ENCODE measurements around the gene SBK2. TPM values are rescaled to one million over a fixed set of nuclear protein-coding genes. Genes with fewer than 3 reads are reported as not detected.

SBK2 gene
- total RNA-seq, 1 experiment from 2014 or later, result not detected

GRCh38 chr19:55525289-55526101 lies 11.4 kb downstream of the SBK2 start:
- CTCF ChIA-PET, result interaction anchor here (0.6 to 1.1 kb wide), 3 partner anchors 12 to 636 kb away, joined by 3 to 7 read pairs (median 3); no protein-coding TSS in a partner anchor

GRCh38 chr19:55520691-55521292 lies 16.1 kb downstream of the SBK2 start:
- no peak for DNase-seq
- H3K27me3 ChIP-seq (replicated peaks; ENCODE audit: control insufficient read depth, insufficient read depth, low read length), result no peaks in the 10 kb centered on the region
- intact Hi-C loops (cut with micrococcal nuclease; ENCODE audit: unreplicated experiment), result no loop called here
- no peaks in the 10 kb centered on the region for H3K9me3 ChIP-seq
- H3K4me1 ChIP-seq, result peaks cover 8% of the 10 kb centered on the region
- ChIA-PET CTCF (interaction anchor here (0.8 kb wide), 1 partner anchor 112 kb away, joined by 3 read pairs; no protein-coding TSS in a partner anchor), POLR2A (no interaction called here)
- no TSS peak for BruUV-seq (replicated peaks)
- no peak overlapping the region for H3K4me3 ChIP-seq (ENCODE audit: low read depth, low read length)
- no peaks in the 10 kb centered on the region for H3K9me3 Mint-ChIP-seq (ENCODE audit: unreplicated experiment)
- no peaks in the 10 kb centered on the region for H3K27me3 Mint-ChIP-seq (ENCODE audit: insufficient read depth, unreplicated experiment)
- no peak for TF ChIP-seq CTCF (IDR thresholded peaks at IDR 0.05; ENCODE audit: insufficient read depth in 1 of 2, low read depth in 1 of 2, low read length in 1 of 2, severe bottlenecking in 1 of 2, unreplicated experiment in 1 of 2)
- peaks cover 6% of the 10 kb centered on the region for H3K36me3 Mint-ChIP-seq (ENCODE audit: insufficient read depth, unreplicated experiment)
- no peaks in the 10 kb centered on the region for H3K4me1 Mint-ChIP-seq (ENCODE audit: low read depth, unreplicated experiment)
- no peak overlapping the region for H3K27ac Mint-ChIP-seq (ENCODE audit: unreplicated experiment)
- no peak overlapping the region for H3K4me3 Mint-ChIP-seq (ENCODE audit: unreplicated experiment)
- no peaks in the 10 kb centered on the region for H3K36me3 ChIP-seq (ENCODE audit: control insufficient read depth, insufficient read depth, low read length)

More at GRCh38 chr19:55525289-55526101, 11.4 kb downstream of the SBK2 start:
- Mint-ChIP-seq H3K9me3 (ENCODE audit: unreplicated experiment) (no peaks in the 10 kb centered on the region), H3K4me3 (ENCODE audit: unreplicated experiment) (no peak overlapping the region), H3K27ac (ENCODE audit: unreplicated experiment) (no peak overlapping the region), H3K4me1 (ENCODE audit: low read depth, unreplicated experiment) (no peaks in the 10 kb centered on the region), H3K27me3 (ENCODE audit: insufficient read depth, unreplicated experiment) (no peaks in the 10 kb centered on the region), H3K36me3 (ENCODE audit: insufficient read depth, unreplicated experiment) (no peaks in the 10 kb centered on the region)
- Histone ChIP-seq H3K36me3 (ENCODE audit: control insufficient read depth, insufficient read depth, low read length) (no peaks in the 10 kb centered on the region), H3K4me1 (no peaks in the 10 kb centered on the region), H3K4me3 (ENCODE audit: low read depth, low read length) (no peak overlapping the region), H3K9me3 (peaks cover 3% of the 10 kb centered on the region; the same call in 1 of the 2 replicates), H3K27me3 (replicated peaks; ENCODE audit: control insufficient read depth, insufficient read depth, low read length) (no peaks in the 10 kb centered on the region)
- no peak for TF ChIP-seq CTCF (IDR thresholded peaks at IDR 0.05; ENCODE audit: insufficient read depth in 1 of 2, low read depth in 1 of 2, low read length in 1 of 2, severe bottlenecking in 1 of 2, unreplicated experiment in 1 of 2)
- no peak for DNase-seq
- intact Hi-C loops (cut with micrococcal nuclease; ENCODE audit: unreplicated experiment), result no loop called here
- POLR2A ChIA-PET, result no interaction called here
- BruUV-seq (replicated peaks), result no TSS peak

GRCh38 chr19:55519451-55520311 lies 17.3 kb downstream of the SBK2 start:
- no peaks in the 10 kb centered on the region for H3K9me3 Mint-ChIP-seq (ENCODE audit: unreplicated experiment)
- POLR2A ChIA-PET, result no interaction called here
- no peaks in the 10 kb centered on the region for H3K36me3 ChIP-seq (ENCODE audit: control insufficient read depth, insufficient read depth, low read length)
- H3K36me3 Mint-ChIP-seq (ENCODE audit: insufficient read depth, unreplicated experiment), result peaks cover 6% of the 10 kb centered on the region
- H3K27me3 Mint-ChIP-seq (ENCODE audit: insufficient read depth, unreplicated experiment), result no peaks in the 10 kb centered on the region
- TF ChIP-seq CTCF (IDR thresholded peaks at IDR 0.05; ENCODE audit: insufficient read depth in 1 of 2, low read depth in 1 of 2, low read length in 1 of 2, severe bottlenecking in 1 of 2, unreplicated experiment in 1 of 2), result no peak
- peaks cover 8% of the 10 kb centered on the region for H3K4me1 ChIP-seq
- H3K4me1 Mint-ChIP-seq (ENCODE audit: low read depth, unreplicated experiment), result no peaks in the 10 kb centered on the region
- no peak overlapping the region for H3K4me3 ChIP-seq (ENCODE audit: low read depth, low read length)
- no peak overlapping the region for H3K4me3 Mint-ChIP-seq (ENCODE audit: unreplicated experiment)
- CTCF ChIA-PET, result interaction anchor here (0.8 kb wide), 1 partner anchor 113 kb away, joined by 3 read pairs; no protein-coding TSS in a partner anchor
- no peak for DNase-seq
- H3K9me3 ChIP-seq, result no peaks in the 10 kb centered on the region
- intact Hi-C loops (cut with micrococcal nuclease; ENCODE audit: unreplicated experiment), result no loop called here
- no TSS peak for BruUV-seq (replicated peaks)
- no peaks in the 10 kb centered on the region for H3K27me3 ChIP-seq (replicated peaks; ENCODE audit: control insufficient read depth, insufficient read depth, low read length)
- H3K27ac Mint-ChIP-seq (ENCODE audit: unreplicated experiment), result no peak overlapping the region
